ENCODE data around the gene FOLR2. TPM values are rescaled to one million over a fixed set of nuclear protein-coding genes. Genes with fewer than 3 reads are reported as not detected.
A peak's percentile ranks its signal among the peaks of the same experiment; 100 is the strongest.

The FOLR2 gene
- total RNA-seq, 1 donor from 2014 or later, result 22.8 TPM

- peaks cover 10% of the 10 kb centered on the region for H3K36me3 ChIP-seq
- H3K4me1 ChIP-seq, result peaks cover 26% of the 10 kb centered on the region
- intact Hi-C loops (cut with DNase I), result no loop called here
- no peaks in the 10 kb centered on the region for H3K27me3 ChIP-seq
- DNase-seq (peak; percentile 90), ATAC-seq (peak; percentile 79)
- H3K4me3 ChIP-seq, result peak overlapping the region; percentile 85
- peak overlapping the region; percentile 96 for H3K27ac ChIP-seq
- no peaks in the 10 kb centered on the region for H3K9me3 ChIP-seq
- no peak for TF ChIP-seq CTCF (IDR thresholded peaks at IDR 0.05)
Observed at GRCh38 chr11:72223615-72224563, 7.3 kb downstream of the FOLR2 start.

- Histone ChIP-seq H3K4me3 (peak within 1 kb of the TSS; percentile 85), H3K36me3 (peaks cover 19% of the 10 kb centered on the region), H3K27me3 (no peaks in the 10 kb centered on the region), H3K9me3 (no peaks in the 10 kb centered on the region), H3K4me1 (peaks cover 26% of the 10 kb centered on the region), H3K27ac (peak within 1 kb of the TSS; percentile 96)
- TF ChIP-seq CTCF (IDR thresholded peaks at IDR 0.05), result no peak
- intact Hi-C loops (cut with DNase I), result no loop called here
- DNase-seq (peak; percentile 86), ATAC-seq (peak; percentile 12)
Observed at GRCh38 chr11:72224564-72225410, 8.2 kb downstream of the FOLR2 start, which contains the start of gene INPPL1. INPPL1 (plus strand) TSS chr11:72224767; CDS start chr11:72224985, 218 bp downstream.

- Histone ChIP-seq H3K27ac (peak overlapping the region; percentile 96), H3K4me1 (peaks cover 26% of the 10 kb centered on the region), H3K4me3 (peak overlapping the region; percentile 85), H3K36me3 (peaks cover 26% of the 10 kb centered on the region), H3K27me3 (no peaks in the 10 kb centered on the region), H3K9me3 (no peaks in the 10 kb centered on the region)
- DNase-seq (no peak), ATAC-seq (no peak)
- intact Hi-C loops (cut with DNase I), result no loop called here
- no peak for TF ChIP-seq CTCF (IDR thresholded peaks at IDR 0.05)
Observed at GRCh38 chr11:72225411-72225951, 8.9 kb downstream of the FOLR2 start.

GRCh38 chr11:72226701-72227100 lies 10.1 kb downstream of the FOLR2 start:
- no peak overlapping the region for H3K27ac ChIP-seq
- H3K4me3 ChIP-seq, result no peak overlapping the region
- intact Hi-C loops (cut with DNase I), result no loop called here
- H3K27me3 ChIP-seq, result no peaks in the 10 kb centered on the region
- TF ChIP-seq CTCF (IDR thresholded peaks at IDR 0.05), result no peak
- H3K4me1 ChIP-seq, result peaks cover 24% of the 10 kb centered on the region
- peaks cover 38% of the 10 kb centered on the region for H3K36me3 ChIP-seq
- H3K9me3 ChIP-seq, result no peaks in the 10 kb centered on the region
- ATAC-seq, result no peak
- no peak for DNase-seq

Measured in upper lobe of right lung (tissue), 1 donor.